ENCODE data around the gene TBL3.
"Not testable (repeated sequence)": the region's sequence is repeated elsewhere in the genome, so short reads cannot be mapped to it uniquely, and the experiment has no call there.

TBL3 gene

DNA sequence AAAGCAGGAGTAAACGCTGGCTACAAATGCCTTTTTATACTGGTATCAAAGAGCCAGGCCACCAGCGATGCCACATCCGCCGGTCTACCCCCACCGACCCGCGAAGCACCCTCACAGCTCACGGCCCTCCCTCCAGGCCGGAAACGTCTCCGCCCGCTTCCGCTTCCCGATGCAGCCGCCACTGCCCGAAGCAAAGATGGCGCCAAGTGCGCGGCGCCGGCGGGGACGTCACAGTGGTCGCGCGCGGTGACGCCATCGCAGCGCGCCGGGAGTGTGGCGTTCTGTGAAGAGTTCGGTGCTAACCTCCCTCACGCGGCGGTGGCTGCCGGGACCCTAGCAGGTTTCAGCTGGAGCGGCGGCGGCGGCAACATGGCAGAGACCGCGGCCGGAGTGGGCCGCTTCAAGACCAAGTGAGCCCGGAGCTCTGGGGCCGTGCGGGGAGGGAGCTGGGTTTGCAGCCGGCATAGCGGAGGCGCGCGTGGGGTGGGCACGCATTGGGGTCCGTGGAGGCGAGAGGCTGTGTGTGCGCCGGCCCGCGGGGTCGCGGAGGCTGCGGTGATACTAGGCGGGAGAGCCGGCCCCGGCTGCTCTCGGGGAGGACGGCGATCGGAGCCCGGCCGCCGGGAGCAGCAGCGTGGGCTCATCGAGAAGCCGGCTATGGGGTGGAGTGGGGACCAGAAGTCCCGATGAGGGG is at the start of gene TBL3:
TBL3 (plus strand) TSS at position 258 of the 694 bp plus-strand sequence; CDS start at position 370, 112 bp downstream.
- peak; percentile 96 to 97 for DNase-seq

DNA sequence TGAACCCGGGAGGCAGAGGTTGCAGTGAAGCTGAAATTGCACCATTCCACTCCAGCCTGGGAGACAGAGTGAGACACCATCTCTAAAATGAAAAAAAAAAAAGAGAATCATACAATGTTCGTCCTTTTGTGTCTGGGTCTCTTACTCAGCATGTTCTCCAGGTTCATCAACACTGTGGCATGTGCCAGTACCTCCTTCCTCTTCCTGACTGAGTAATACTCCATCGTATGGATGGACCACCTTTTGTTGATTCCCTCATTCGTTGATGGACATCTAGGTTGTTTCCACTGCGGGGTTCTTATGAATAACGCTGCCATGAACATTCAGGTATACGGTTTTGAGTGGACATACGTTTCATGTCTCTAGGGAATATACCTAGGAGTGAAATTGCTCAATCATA is 49.5 kb upstream of the TBL3 start:
- DNase-seq, result no peak

DNA sequence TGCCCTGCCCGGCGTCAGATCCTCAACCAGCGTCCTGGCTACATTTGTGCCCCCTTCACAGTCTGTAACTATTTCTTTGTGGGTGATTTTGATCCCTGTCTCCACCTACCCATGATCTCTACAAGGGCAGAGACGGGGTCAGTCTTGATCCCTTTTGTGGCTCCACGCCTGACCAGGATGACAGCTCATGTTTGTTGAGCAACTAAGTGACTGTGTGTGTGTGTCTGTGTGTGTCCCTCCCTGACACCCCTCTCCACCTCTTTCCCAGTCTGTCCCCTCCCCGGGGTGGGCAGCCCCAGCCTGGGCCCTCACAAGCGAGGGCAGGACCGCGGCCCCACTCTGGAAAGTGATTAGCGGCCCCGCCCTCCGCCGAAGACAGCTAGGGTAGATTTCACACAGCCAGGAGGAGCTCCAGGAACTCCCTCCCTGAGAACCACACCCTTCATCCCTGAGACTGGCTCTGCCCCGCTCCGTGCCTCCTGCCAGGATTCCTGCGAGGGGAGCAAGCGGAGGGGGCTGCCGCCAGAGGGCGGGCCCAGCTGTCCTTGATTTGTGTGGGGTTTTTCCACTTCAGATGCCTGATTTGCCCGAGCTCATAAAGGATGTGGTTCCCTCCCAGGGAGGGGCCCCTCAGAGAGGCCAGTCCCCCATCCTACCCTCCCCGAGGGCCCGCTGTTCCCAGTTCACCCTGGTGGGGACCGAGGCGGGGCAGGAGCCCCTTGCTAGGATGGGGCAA is 48.4 kb upstream of the TBL3 start:
- DNase-seq, result no peak

DNA sequence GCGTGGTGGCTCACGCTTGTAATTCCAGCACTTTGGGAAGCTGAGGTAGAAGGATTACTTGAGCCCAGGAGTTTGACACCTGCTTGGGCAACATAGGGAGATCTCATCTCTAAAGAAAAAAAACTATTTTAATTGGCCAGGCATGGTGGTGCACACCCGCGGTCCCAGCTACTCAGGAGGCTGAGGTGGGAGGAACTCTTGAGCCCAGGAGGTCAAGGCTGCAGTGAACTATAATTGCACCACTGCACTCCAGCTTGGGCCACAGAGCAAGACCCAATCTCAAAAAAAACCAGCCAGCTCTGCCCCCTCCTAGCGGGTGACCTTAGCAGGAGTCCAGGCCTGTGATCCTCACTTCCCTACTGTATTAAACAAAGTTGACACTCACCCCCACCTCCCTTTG is 47.8 kb upstream of the TBL3 start:
- no peak for DNase-seq

DNA sequence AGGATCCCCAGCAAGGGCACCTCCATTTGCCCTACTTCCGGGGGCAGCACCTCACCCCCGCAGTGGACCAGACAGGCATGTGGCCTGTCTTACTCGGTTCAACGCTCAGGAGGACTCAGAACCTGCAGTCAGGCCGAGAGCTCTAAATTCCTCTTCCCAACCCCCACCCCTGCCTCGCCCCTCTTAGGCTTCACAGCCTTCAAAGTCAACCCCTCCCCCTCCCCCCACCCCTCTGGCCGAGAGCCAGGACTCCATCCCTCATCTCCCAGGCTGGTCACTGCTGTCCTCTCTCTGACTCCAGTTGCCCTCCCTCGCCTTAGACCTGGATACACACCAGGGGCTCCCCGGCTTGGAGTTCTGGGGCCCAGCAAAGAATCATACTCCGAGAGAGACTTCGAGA is 45.6 kb upstream of the TBL3 start:
- DNase-seq, result no peak

DNA sequence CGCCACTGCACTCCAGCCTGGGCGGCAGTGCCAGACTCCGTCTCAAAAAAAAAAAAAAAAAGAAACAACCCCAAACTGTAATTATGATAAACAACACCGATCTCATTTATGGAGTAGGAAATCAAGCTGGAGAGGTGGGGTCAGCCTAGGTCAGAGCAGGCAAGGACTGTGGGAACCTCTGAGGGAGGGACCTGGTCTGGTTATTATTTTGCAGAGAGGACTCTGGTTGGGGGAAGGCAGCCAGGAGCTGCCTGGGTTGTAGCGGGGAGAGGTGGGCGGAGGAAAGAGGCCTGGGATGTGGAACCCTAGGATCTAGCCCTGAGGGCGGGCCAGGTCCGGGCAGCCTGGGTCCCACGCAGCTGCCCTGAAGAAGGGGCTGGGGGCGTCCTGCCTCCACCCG is 42.7 kb upstream of the TBL3 start:
- no peak for DNase-seq

DNA sequence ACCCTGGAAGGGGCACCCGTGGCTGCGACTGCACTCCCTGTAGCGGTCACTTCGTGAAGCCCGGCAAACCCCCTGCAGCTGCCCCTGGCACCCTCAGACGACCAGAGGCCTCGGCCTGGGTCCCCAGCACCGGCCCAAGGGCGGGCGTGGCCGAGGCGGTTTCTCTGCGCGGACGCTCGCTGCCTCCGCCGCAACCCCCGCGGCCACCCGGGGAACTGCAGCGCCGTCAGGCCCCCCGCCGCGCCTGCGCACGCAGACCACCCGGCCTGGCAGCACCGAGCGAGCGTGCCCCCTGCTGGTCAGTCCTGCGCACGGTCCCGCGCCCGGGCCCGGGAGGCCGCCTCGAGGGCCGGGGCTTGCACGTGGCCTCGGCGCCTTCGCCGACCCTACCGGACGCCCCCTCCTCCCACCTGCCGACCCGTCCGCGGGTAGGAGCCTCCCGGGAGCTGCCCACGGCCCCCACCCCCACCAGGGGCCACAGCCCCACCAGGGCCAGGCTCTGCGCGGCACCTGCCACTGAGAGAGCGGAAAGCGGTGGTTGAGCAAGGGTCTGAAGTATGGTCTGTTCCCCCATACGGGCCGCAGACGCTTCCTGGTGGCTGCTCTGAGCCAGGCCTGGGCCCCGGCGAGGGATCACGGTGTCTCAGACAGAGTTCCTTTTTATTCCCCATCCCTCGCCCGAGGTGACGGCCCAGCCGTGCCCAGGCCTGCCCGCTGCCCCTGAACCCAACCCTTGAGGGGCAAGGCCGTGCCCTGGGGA is 42.1 kb upstream of the TBL3 start:
- peak; percentile 86 to 92 for DNase-seq

DNA sequence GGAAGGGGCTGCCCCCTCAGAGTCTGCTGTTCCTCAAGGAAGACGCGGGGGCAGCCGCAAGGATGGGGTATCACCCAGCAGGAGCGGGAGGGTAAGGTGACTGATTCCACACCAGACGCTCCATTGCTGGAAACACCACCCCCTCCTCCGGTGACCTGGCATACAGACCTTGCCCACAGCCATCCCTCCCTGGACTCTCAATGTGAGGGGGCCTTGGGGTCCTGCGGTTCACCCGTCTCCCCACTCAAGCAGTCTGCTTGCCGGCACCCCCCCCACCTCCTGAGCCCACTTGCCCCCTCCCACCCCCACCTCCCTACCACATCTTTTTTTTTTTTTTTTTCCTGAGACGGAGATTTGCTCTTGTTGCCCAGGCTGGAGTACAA is 41.5 kb upstream of the TBL3 start:
- DNase-seq, result no peak

DNA sequence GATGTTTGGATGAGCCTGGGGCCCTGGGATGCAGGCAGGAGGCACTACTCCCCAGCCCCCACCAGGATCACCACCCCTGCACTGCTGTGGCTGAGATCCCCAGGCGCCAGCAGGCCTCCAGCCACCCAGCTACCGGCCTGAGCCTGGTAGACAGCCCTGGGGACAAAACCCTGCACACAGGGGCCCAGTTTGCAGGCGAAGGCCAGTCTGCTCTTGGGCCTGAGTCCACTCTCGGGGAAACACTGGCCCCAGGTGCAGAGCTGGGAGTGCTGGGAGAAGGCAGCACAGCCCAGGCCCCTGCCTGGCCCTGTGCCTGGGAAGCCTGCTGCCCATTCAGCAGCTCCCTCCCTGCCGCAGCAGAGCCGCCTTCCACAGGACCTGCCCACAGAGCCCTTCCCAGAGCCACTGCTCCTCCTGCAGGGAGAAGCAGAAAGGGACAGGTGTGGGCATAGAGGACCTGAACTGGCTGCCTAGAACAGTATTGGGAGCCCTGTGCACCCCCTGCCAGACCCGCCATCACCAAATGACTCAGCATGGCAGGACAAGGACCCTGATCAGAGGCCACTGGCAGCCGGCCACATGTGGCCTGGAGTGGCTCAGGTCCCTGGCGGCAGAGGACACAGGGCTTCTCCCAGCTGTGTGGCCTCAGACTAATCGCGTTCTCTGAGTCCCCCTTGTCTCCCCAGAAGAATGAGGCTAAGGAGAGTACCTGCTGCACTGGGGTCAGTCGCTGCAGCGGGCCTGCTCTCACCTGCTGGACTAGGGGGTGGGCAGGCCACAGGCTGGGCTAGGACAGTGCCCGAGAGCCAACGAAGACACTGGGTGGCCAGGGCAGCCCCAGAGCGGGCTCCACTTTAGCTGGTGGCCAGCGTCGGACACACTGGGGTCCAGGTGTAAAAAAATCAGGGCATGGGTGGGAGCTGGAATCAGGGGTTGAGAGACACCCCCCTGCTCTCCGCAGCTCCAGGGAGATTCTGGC is 39.5 kb upstream of the TBL3 start:
- no peak for DNase-seq

DNA sequence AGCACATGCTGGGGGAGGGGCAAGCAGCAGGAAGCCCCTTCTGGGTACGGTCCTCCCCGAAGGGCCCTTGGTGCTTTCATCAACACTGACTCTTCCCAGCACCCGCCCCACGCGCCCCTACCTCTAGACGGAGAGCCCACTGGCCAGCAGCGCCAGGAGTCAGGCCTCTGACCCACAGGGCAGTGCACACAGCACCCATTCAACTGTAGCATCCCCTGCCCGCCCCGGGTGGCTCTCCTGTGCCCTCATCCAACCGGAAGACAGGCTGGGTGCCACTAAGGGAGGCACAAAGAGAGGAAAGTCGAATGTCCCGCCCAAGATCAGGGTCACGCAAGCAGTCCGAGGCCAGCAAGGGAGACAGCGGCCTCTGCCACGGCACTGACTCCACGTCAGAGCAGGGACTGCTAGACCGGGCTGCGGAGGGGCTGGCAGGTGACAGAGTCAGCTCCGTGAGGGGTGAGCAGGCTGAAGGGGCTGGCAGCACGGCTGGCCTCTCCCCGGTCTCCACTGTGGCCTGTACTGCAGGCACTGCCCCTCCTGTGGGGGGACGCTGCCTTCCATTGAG is 38.7 kb upstream of the TBL3 start:
- no peak for DNase-seq

DNA sequence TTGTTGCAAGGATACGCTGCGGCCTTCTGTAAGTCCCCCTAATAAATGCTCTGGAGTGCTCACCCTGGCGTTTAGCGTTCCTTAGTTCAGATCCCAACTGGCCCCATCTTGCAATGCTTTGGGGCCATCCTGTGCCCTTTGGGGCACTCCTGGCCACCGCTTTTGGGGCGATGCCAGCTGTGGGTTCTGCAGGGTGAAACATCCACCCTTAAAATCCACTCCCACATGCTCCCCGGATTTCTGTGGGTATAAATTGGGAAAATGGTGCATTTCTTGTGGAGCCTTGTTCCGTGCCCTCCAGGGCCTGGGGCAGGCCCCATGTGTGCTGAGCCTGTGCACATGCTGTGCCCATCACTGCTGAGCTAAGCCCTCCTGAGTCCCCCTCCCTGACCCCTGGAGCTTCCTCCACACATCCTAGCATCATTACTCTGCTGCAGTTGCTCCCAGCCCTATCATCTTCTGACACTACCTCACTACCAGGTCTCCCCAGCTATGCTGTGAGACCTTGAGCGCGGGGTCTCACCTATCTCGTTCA is 34.8 kb upstream of the TBL3 start:
- DNase-seq, result no peak

DNA sequence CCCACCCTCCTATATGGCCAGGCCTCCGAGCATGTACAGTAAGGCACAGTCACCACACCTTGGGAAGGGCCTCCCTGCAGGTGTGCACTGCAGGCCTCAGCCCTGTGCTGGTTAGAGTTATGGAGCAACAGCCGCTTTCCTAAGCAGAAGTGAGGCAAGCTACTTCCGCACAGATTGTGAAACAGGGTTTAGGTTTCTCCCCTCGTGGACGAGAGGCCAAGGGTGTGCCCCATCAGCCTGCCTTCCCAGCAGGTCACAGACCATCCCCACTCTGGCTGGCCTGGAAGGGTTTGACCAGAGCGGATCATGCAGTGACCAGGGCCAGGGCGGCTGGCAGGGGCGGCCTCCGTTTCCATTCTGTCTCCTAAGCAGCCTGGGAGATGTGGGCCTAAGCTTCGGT is 33.5 kb upstream of the TBL3 start:
- DNase-seq, result no peak

DNA sequence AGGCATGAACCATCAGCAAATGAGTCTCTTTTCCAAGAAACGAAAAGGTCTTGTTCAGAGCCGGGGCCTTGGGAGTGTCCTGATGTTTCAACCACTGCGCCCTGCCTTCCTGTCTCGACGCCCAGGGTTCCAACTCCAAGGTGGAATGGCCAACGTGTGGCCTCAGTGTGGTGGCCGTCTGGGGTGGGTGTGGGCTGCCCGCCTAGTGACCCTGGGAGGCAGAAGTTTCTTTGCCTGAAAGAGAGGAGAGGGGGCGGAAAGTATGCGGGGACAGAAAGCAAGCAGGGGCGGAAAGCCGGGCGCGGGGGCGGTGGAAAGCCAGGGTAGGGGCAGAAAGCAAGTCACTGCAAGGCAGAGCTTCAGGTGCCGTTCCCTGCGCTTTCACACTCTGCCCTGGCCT is 32.9 kb upstream of the TBL3 start:
- DNase-seq, result no peak

DNA sequence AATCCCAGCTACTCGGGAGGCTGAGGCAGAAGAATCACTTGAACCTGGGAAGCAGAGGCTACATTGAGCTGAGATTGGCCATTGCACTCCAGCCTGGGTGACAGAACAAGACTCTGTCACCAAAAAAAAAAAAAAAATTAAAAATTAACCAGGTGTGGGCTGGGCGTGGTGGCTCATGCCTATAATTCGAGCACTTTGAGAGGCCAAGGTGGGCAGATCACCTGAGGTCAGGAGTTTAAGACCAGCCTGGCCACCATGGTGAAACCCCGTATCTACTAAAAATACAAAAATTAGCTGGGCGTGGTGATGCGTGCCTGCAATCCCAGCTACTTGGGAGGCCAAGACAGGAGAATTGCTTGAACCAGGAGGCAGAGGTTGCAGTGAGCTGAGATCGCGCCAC is 32.0 kb upstream of the TBL3 start:
- not testable (repeated sequence) for DNase-seq

DNA sequence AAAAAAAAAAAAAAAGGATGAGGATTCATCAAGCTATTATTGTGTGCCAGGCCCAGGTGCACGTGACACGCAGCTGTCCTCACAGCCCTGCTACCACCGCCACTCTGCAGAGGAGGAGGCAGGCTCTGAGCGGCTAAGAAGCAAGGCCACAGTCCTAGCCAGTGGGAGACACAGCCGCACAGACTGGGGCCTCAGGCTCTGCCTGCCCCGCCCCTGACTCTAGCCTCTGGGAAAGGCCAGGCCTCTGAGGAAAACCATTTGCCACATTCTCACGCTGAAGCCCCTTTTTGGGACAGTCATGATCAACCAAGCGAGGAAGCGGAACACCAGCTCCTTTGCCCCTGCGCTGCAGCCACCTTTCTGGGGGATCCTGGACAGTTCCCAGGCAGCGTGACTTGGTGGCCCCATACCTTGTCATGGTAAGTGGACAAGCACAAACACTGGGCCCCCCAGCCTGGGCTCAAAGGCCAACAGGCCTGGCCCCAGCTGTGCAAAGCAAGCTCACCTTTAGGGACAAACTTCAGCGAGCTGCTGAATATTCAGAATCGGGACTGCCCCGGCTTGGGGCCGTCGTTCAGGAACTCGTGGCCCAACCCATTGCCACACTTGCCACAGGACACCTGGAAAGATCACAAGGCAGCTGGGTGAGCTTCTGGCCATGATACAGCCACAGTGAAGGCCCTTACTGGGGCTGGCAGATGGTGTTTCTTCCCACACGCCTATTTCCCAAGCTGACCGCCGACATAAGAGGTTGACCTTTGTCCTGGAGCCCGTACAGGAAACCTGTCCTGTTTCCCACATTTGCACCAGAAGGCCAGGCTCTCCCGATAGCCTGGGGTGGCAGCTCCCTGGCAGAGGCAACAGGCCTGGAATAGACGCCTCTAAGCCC is 31.3 kb upstream of the TBL3 start:
- DNase-seq, result no peak

DNA sequence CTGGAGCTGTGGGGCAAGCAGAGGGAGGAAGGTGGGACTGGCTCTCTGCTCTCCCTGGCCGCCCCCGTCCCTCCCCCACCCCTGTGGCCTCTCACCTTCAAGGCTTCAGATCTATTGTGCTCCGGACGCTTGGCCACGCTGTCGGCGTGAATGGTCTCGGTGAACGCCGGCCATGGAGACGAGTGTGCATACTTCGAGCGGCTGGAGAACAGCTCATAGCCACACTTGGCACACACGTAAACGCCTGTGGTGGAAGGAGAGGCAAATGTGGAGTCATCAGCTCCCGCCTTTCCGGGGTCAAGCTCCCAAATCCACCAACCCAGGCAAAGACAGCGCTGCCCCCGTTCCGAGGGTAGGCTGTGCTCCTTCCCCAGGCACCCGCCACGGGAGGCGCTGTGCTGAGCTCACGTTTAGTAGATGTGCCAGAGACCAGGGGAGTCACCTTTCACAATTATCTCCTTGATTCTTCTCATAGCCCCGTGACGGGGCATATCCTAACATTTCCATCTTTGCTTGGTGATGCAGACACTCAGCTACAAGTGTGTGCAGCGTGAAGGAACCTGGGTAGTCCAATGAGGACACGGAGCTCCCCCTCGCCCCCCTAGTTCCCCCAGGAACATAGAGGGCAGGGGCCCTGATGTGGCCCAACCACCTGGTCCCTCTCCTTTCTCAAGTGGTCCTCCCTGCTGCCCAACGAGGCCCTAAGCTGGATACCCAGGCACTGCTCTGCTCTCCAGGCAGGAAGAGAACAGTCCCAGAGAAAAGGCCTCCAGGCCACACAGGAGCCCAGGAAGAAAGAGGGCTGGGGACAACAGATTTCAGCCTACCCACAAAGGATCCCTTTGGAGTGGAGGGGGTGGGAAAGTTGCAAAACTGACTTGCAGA is 30.4 kb upstream of the TBL3 start:
- DNase-seq, result no peak

DNA sequence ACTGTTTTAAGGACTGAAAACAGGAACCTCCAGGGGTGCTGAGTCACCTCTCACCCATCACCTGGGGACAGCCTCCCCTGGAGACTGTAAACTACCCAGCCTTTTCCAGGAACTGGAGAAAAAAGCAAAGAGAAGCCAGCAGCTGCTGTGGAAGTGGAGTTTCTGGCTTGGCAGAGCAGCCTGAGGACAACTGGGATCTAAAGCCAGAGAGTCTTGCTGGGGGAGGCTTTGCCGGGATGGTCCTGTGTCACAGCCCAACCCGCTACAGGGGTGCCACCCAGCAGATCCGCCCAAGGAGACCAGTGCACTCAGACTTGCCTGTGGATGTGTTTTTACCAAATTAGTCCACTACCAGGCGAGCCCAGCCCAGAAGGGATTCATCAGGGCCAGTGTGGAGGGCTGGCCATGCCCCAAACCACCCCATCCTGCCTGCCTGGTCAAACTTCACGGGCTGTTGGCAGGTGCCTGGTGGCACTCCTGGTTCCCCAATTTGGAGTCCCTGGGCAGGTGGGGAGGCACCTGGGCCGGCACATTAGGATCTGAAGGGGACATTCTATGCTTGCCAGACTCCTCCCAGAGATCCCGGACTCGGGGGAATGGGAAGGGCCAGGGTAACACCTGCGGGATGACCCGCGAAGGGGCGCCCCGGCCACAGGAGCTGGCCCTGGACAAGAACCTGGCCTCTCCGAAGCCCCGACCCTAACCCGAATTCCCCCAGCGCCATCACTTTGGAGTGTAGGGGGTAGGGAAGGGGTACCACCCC is 29.6 kb upstream of the TBL3 start:
- no peak for DNase-seq

DNA sequence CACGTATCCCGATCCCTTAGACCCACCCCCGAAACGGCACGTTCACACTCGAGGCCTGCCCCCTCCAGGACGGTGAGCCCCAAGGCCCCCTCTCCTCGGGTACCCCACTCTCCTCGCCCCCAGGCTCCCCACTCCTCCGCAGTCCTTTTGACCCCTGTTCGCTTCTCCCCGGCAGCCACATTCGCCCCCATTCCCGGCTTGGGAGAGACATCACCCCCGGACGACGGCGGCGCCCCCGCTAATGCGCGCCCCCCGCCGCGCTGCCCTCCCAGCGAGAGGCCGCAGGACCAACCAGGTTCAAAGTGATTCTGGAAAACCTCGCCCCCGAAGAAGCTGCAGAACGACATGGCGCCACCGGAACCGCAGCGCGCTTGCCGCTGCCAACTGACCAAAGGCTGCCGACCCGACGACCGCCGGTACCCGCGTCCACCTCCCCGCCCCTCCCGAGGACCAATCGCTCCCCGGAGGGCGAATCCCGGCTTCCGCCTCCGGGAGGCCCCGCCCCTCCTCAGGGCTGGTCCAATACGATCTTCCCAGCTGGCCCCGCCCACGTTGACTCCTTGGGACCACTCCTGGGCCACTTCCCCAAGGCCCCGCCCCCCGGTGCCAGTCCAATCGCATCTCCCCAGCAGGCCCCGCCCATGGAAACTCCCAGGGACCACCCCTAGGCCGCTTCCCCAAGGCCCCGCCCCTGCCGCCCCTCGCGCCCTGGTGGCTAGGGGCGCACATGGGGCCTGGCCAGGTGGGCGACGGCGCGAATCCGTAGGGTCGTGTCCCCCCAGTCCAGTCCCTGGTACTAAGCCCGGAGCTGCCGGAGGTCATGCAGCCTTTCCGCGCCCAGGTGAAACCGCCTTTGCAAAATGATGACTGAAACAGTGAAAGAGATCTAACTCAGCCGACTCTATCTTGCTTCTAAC is 28.8 kb upstream of the TBL3 start, which contains the start of gene MSRB1:
MSRB1 (minus strand) TSS at position 390 of the 917 bp plus-strand sequence; CDS start at position 347, 43 bp downstream.
- peak; percentile 99 to 100 for DNase-seq

All from NCI-H187 (cell line).